HK-2 (cell line): Measurements from ENCODE around the gene POR.

Experiments
- DNase-seq: peaks from one replicate; pipeline ENCODE4 v3.0.0-alpha.2; 2018; ENCODE audit not compliant: unreplicated experiment

POR gene

GRCh38 chr7:75979759-75980429, 64.9 kb downstream of the POR start:
- DNase-seq, result no peak

GRCh38 chr7:75980430-75981202, 65.7 kb downstream of the POR start:
- no peak for DNase-seq

- DNase-seq, result no peak
These were observed 66.2 kb downstream of the POR start for GRCh38 chr7:75981203-75981452.

GRCh38 chr7:75981453-75982305, 66.7 kb downstream of the POR start:
- no peak for DNase-seq

DNA sequence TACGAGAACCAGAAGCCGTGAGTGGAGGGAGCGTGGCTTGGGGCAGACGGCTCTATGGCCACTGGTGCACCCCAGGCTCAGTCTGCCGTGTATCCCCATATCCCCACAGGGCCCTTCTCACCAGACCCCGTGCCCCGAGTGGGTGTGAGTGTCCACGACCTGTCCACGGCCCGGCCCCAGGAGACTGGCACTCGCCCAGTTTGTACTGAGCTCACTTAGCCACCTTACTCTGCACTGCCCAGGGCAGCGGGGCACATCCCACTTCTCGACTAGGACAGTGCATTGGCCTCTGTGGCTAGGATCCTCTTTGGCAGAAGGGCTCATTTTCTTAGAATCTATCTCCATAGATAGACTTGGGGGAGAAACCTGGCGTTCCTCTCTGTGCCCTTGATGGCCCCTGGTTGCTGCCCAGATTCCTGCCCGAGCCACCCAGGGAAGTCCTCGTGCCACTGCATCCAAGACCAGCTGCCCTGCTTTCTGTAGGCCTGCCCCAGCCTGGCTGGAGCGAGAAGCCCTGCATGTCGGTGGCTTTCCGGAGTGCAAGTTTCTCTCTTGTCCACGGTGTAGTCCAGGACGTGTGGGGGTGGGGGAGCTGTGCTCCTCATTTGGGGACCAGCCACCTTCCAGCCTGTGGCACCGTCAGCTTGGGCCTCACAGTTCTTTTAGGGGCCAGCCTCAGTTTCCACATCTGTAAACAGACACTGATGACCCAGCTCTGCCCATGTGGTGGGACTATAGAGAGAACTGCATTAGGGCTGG, 67.5 kb downstream of the POR start:
- no peak for DNase-seq

GRCh38 chr7:75983471-75984129, 68.6 kb downstream of the POR start:
- no peak for DNase-seq

GRCh38 chr7:75984130-75985008, 69.4 kb downstream of the POR start:
- DNase-seq, result no peak

GRCh38 chr7:75985009-75985517, 70.1 kb downstream of the POR start:
- no peak for DNase-seq

- no peak for DNase-seq
These were observed 70.7 kb downstream of the POR start for GRCh38 chr7:75985518-75986146.

DNA sequence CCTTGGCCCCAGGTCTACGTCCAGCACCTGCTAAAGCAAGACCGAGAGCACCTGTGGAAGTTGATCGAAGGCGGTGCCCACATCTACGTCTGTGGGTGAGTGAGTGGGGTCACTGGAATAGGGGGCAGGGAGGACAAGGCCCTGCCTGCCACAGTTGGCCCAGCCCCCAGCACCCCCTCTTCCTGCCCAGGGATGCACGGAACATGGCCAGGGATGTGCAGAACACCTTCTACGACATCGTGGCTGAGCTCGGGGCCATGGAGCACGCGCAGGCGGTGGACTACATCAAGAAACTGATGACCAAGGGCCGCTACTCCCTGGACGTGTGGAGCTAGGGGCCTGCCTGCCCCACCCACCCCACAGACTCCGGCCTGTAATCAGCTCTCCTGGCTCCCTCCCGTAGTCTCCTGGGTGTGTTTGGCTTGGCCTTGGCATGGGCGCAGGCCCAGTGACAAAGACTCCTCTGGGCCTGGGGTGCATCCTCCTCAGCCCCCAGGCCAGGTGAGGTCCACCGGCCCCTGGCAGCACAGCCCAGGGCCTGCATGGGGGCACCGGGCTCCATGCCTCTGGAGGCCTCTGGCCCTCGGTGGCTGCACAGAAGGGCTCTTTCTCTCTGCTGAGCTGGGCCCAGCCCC, 71.3 kb downstream of the POR start:
- DNase-seq, result no peak

GRCh38 chr7:75987026-75987804, 72.3 kb downstream of the POR start:
- no peak for DNase-seq

- no peak for DNase-seq
These were observed 73.0 kb downstream of the POR start for GRCh38 chr7:75987805-75988567.

GRCh38 chr7:75988568-75989499, 73.9 kb downstream of the POR start:
- DNase-seq, result no peak

- no peak for DNase-seq
These were observed 74.8 kb downstream of the POR start for GRCh38 chr7:75989500-75990388.

DNA sequence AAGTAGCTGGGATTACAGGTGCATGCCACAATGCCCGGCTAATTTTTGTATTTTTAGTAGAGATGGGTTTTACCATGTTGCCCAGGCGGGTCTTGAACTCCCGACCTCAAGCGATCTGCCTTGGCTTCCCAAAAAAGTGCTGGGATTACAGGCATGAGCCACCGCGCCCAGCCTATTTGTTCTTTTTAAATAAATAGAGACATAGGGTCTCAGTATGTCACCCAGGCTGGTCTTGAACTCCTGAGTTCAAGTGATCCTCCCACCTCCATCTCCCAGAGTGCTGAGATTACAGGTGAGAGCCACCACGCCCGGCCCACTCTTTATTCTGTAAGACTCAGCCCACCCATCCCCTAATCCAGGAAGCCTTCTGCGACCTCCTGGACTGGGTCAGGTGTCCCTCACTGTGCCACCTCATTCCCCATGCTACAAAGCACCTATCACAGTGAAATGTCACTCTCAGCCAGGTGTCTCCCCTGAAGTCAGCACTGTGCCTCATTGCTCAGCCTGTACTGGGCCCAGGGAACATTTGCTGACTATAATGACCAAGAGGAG, 76.7 kb downstream of the POR start:
- no peak for DNase-seq
